ENCODE data around the gene PYGO2.

The PYGO2 gene

GRCh38 chr1:154941333-154942013 is 20.1 kb downstream of the PYGO2 start:
- TF ChIP-seq EZH2phosphoT487 (IDR thresholded peaks at IDR 0.05; ENCODE audit: low read depth) (no peak), CTCF (IDR thresholded peaks at IDR 0.05; ENCODE audit: low read depth, low read length) (no peak)
- no peaks in the 10 kb centered on the region for H3K9me3 ChIP-seq (ENCODE audit: insufficient read depth, low read length)
- no peaks in the 10 kb centered on the region for H3K36me3 ChIP-seq (replicated peaks; ENCODE audit: low read depth, low read length)
- H3K4me2 ChIP-seq (ENCODE audit: low read length), result peak overlapping the region; percentile 85
- peak overlapping the region; percentile 88 for H3K27ac ChIP-seq (ENCODE audit: low read length)
- peak overlapping the region; percentile 69 for H3K4me3 ChIP-seq (ENCODE audit: low read length)
- no peak overlapping the region for H2AFZ ChIP-seq (ENCODE audit: low read depth, low read length)
- peak overlapping the region; percentile 82 for H3K9ac ChIP-seq (ENCODE audit: low read length)
- H4K20me1 ChIP-seq (ENCODE audit: insufficient read depth, low read length), result no peaks in the 10 kb centered on the region
- H3K27me3 ChIP-seq (ENCODE audit: low read depth, low read length), result no peaks in the 10 kb centered on the region
- no peaks in the 10 kb centered on the region for H3K79me2 ChIP-seq (ENCODE audit: low read length)
- peaks cover 57% of the 10 kb centered on the region for H3K4me1 ChIP-seq (ENCODE audit: low read length)

GRCh38 chr1:154940651-154941194 is 20.9 kb downstream of the PYGO2 start:
- TF ChIP-seq EZH2phosphoT487 (IDR thresholded peaks at IDR 0.05; ENCODE audit: low read depth) (no peak), CTCF (IDR thresholded peaks at IDR 0.05; ENCODE audit: low read depth, low read length) (no peak)
- Histone ChIP-seq H3K27me3 (ENCODE audit: low read depth, low read length) (no peaks in the 10 kb centered on the region), H3K4me2 (ENCODE audit: low read length) (peak overlapping the region; percentile 85), H2AFZ (ENCODE audit: low read depth, low read length) (no peak overlapping the region), H3K9ac (ENCODE audit: low read length) (peak overlapping the region; percentile 82; the same call in 1 of the 2 replicates), H3K4me3 (ENCODE audit: low read length) (peak overlapping the region; percentile 13), H3K27ac (ENCODE audit: low read length) (peak overlapping the region; percentile 22), H3K9me3 (ENCODE audit: insufficient read depth, low read length) (no peaks in the 10 kb centered on the region), H3K4me1 (ENCODE audit: low read length) (peaks cover 61% of the 10 kb centered on the region), H3K36me3 (replicated peaks; ENCODE audit: low read depth, low read length) (no peaks in the 10 kb centered on the region), H3K79me2 (ENCODE audit: low read length) (peaks cover 7% of the 10 kb centered on the region), H4K20me1 (ENCODE audit: insufficient read depth, low read length) (no peaks in the 10 kb centered on the region)

- Histone ChIP-seq H3K27me3 (ENCODE audit: low read depth, low read length) (no peaks in the 10 kb centered on the region), H3K79me2 (ENCODE audit: low read length) (peaks cover 12% of the 10 kb centered on the region), H2AFZ (ENCODE audit: low read depth, low read length) (no peak overlapping the region), H3K4me1 (ENCODE audit: low read length) (peaks cover 65% of the 10 kb centered on the region), H3K4me3 (ENCODE audit: low read length) (no peak overlapping the region), H3K27ac (ENCODE audit: low read length) (no peak overlapping the region), H3K4me2 (ENCODE audit: low read length) (peak overlapping the region; percentile 85), H3K9me3 (ENCODE audit: insufficient read depth, low read length) (no peaks in the 10 kb centered on the region), H4K20me1 (ENCODE audit: insufficient read depth, low read length) (no peaks in the 10 kb centered on the region), H3K9ac (ENCODE audit: low read length) (peak overlapping the region; percentile 82; the same call in 1 of the 2 replicates), H3K36me3 (replicated peaks; ENCODE audit: low read depth, low read length) (no peaks in the 10 kb centered on the region)
- TF ChIP-seq CTCF (IDR thresholded peaks at IDR 0.05; ENCODE audit: low read depth, low read length), result no peak
Measured at GRCh38 chr1:154940213-154940560, 21.4 kb downstream of the PYGO2 start.

GRCh38 chr1:154938604-154939399 is 22.8 kb downstream of the PYGO2 start:
- Histone ChIP-seq H3K9me3 (ENCODE audit: insufficient read depth, low read length) (no peaks in the 10 kb centered on the region), H3K4me2 (ENCODE audit: low read length) (no peak overlapping the region), H3K4me3 (ENCODE audit: low read length) (no peak overlapping the region), H3K9ac (ENCODE audit: low read length) (no peak overlapping the region), H4K20me1 (ENCODE audit: insufficient read depth, low read length) (no peaks in the 10 kb centered on the region), H3K36me3 (replicated peaks; ENCODE audit: low read depth, low read length) (no peaks in the 10 kb centered on the region), H3K79me2 (ENCODE audit: low read length) (peaks cover 14% of the 10 kb centered on the region), H3K4me1 (ENCODE audit: low read length) (peaks cover 53% of the 10 kb centered on the region), H2AFZ (ENCODE audit: low read depth, low read length) (no peak overlapping the region), H3K27me3 (ENCODE audit: low read depth, low read length) (no peaks in the 10 kb centered on the region), H3K27ac (ENCODE audit: low read length) (no peak overlapping the region)
- TF ChIP-seq CTCF (IDR thresholded peaks at IDR 0.05; ENCODE audit: low read depth, low read length) (no peak), EZH2phosphoT487 (IDR thresholded peaks at IDR 0.05; ENCODE audit: low read depth) (no peak)

Data from OCI-LY3 (cell line).